Stimulated activated CD8-positive, alpha-beta memory T cell treated with anti-CD3 and anti-CD28 coated beads, Interleukin-12 subunit alpha, Interleukin-12 subunit beta, amount 100 ng/mL, for 24 hours (primary cell): ENCODE data around the gene JUND.
A peak's percentile ranks its signal among the peaks of the same experiment; 100 is the strongest.
"Not testable (repeated sequence)": the region's sequence is repeated elsewhere in the genome, so short reads cannot be mapped to it uniquely, and the experiment has no call there.

Experiments used
- DNase-seq: peaks from one replicate; pipeline ENCODE4 v3.0.0-alpha.2; 2020; ENCODE audit errors: extremely low read depth

The JUND gene

GRCh38 chr19:18281082-18282020 is at the start of gene JUND:
Gene JUND, minus strand, starts transcription at chr19:18281622. Its CDS starts 138 bp downstream, at chr19:18281484.
- DNase-seq = peak; percentile 95

- DNase-seq = no peak
Observed at GRCh38 chr19:18330868-18331267, 49.4 kb upstream of the JUND start.

- DNase-seq = no peak
Observed at GRCh38 chr19:18329035-18329376, 47.6 kb upstream of the JUND start.

- DNase-seq = peak; percentile 68
Observed at GRCh38 chr19:18328340-18329034, 47.1 kb upstream of the JUND start.

- no peak for DNase-seq
Observed at GRCh38 chr19:18326772-18327171, 45.4 kb upstream of the JUND start.

- not testable (repeated sequence) for DNase-seq
Observed at GRCh38 chr19:18324373-18324731, 42.9 kb upstream of the JUND start.

GRCh38 chr19:18322759-18323460 is 41.5 kb upstream of the JUND start, which contains the start of gene LSM4:
Gene LSM4, minus strand, starts transcription at chr19:18323076. Its CDS starts 56 bp downstream, at chr19:18323020.
- peak; percentile 98 for DNase-seq

- DNase-seq = no peak
Observed at GRCh38 chr19:18322318-18322758, 40.9 kb upstream of the JUND start.

- no peak for DNase-seq
Observed at GRCh38 chr19:18321734-18322102, 40.3 kb upstream of the JUND start.

- no peak for DNase-seq
Observed at GRCh38 chr19:18320865-18321733, 39.7 kb upstream of the JUND start.

GRCh38 chr19:18319591-18320135 is 38.2 kb upstream of the JUND start:
- no peak for DNase-seq

- no peak for DNase-seq
Observed at GRCh38 chr19:18317961-18318800, 36.8 kb upstream of the JUND start.

GRCh38 chr19:18313398-18313797 is 32.0 kb upstream of the JUND start:
- DNase-seq = no peak

- no peak for DNase-seq
Observed at GRCh38 chr19:18312092-18312534, 30.7 kb upstream of the JUND start.

- no peak for DNase-seq
Observed at GRCh38 chr19:18311502-18312091, 30.2 kb upstream of the JUND start.

GRCh38 chr19:18310966-18311365 is 29.5 kb upstream of the JUND start:
- DNase-seq = no peak

- no peak for DNase-seq
Observed at GRCh38 chr19:18310118-18310909, 28.9 kb upstream of the JUND start.

- no peak for DNase-seq
Observed at GRCh38 chr19:18309525-18310064, 28.2 kb upstream of the JUND start.

GRCh38 chr19:18308948-18309325 is 27.5 kb upstream of the JUND start:
- DNase-seq = no peak
